Karpas-422 (cell line): ENCODE measurements around the gene HPSE2. TPM values are rescaled to one million over a fixed set of nuclear protein-coding genes. Genes with fewer than 3 reads are reported as not detected.

Experiments used
- DNase-seq: peaks from one replicate; pipeline ENCODE4 v3.0.0-alpha.2; 2015
- H2AFZ ChIP-seq: fragments of 200-600 bp; sonication (generic); 2 replicates; pipeline ENCODE4 v1.6.1; 2014; ENCODE audit warnings: antibody characterized with exemption, low read length, mixed read lengths
- H3K27ac ChIP-seq: fragments of 200-600 bp; sonication (generic); 2 replicates; pipeline ENCODE4 v1.5.1; 2014; ENCODE audit warnings: mild to moderate bottlenecking, low read length, moderate library complexity
- H3K27me3 ChIP-seq: fragments of 200-600 bp; sonication (generic); 2 replicates; pipeline ENCODE4 v1.6.1; 2014; ENCODE audit warnings: low read length, mixed read lengths
- H3K36me3 ChIP-seq: fragments of 200-600 bp; sonication (generic); 2 replicates; pipeline ENCODE4 v1.6.1; 2014; ENCODE audit warnings: low read length, mixed read lengths; ENCODE audit not compliant: insufficient read depth
- H3K4me1 ChIP-seq: fragments of 200-600 bp; sonication (generic); 2 replicates; pipeline ENCODE4 v1.6.1; 2014; ENCODE audit warnings: mild to moderate bottlenecking, low read length, mixed read lengths
- H3K4me2 ChIP-seq: fragments of 200-600 bp; sonication (generic); 2 replicates; pipeline ENCODE4 v1.6.1; 2014; ENCODE audit warnings: low read length, low read depth, mild to moderate bottlenecking; ENCODE audit not compliant: poor library complexity, severe bottlenecking
- H3K4me3 ChIP-seq: fragments of 200-600 bp; sonication (generic); 2 replicates; pipeline ENCODE4 v1.5.1; 2014; ENCODE audit warnings: mild to moderate bottlenecking, antibody characterized with exemption, low read length, mixed read lengths
- H3K79me2 ChIP-seq: fragments of 200-600 bp; sonication (generic); 2 replicates; pipeline ENCODE4 v1.6.1; 2014; ENCODE audit warnings: mild to moderate bottlenecking, low read length, mixed read lengths
- H3K9ac ChIP-seq: fragments of 200-600 bp; sonication (generic); 2 replicates; pipeline ENCODE4 v1.6.0; 2014; ENCODE audit warnings: low read length
- H3K9me2 ChIP-seq: fragments of 200-600 bp; sonication (generic), shearing (Covaris generic); replicated peaks from 2 replicates; pipeline ENCODE4 v1.6.0; 2014; ENCODE audit warnings: mild to moderate bottlenecking, low read length, moderate library complexity; ENCODE audit not compliant: insufficient read depth
- H3K9me3 ChIP-seq: fragments of 300-700, 200-600 bp; sonication (generic); 2 replicates; pipeline ENCODE4 v1.6.1; 2014; ENCODE audit warnings: low read length, mixed read lengths
- H4K20me1 ChIP-seq: fragments of 200-600 bp; sonication (generic); 2 replicates; pipeline ENCODE4 v1.6.1; 2014; ENCODE audit warnings: mild to moderate bottlenecking, antibody characterized with exemption, low read length, low read depth; ENCODE audit not compliant: insufficient read depth
- total RNA-seq: library from RNA; depleted of rRNA; stranded (reverse); fragments of >200 nt; shearing (Covaris generic); gene quantifications from 2 replicates; pipeline ENCODE4 v1.2.3, GENCODE V29; 2014; ENCODE audit warnings: low replicate concordance

Gene HPSE2
- total RNA-seq, 1 experiment from 2014 or later: not detected

DNA sequence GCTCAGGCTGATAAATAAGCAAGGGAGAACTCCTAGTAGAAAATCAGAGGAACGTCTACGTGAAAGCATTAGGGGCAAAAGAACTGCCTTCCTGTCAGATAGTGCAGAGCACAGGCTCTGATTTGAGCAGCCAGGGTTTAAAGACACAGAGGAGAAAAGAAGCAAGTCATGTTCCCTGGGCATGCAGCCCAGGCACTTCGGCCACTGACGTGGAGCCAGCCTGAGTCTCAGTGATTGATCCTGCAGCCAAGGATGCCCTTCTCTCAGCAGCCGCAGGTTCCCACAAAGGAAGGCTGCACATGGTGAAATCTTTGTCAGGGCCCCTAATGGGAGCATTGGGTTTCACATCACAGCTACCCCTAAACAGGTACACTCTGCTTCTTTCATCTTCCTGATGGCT is 627.2 kb downstream of the HPSE2 start:
- Histone ChIP-seq H3K36me3 (no peaks in the 10 kb centered on the region), H3K9ac (no peak overlapping the region), H2AFZ (no peak overlapping the region), H3K79me2 (no peaks in the 10 kb centered on the region), H3K4me2 (no peak overlapping the region), H3K4me3 (no peak overlapping the region), H3K4me1 (no peaks in the 10 kb centered on the region), H3K27me3 (no peaks in the 10 kb centered on the region), H3K9me3 (no peaks in the 10 kb centered on the region), H3K9me2 (no peaks in the 10 kb centered on the region), H3K27ac (no peak overlapping the region), H4K20me1 (no peaks in the 10 kb centered on the region)
- DNase-seq: no peak

DNA sequence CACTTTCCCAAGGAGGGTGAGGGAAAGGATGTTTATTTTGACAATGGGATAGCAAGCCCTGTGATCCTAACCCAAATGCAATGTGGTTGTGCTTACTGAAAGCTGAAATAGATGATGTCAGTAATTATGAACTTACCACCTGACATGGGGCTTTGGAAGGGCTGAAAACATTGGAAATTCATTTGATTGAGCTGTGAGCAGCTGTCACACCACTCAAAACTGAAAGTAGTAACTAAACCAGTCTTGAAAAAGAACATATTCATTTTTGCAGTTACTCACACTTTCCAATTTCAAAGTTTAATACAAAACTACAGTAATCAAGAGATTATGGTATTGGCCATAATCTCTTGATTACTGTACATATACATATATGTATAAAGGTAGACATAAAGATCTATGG is 633.4 kb downstream of the HPSE2 start:
- Histone ChIP-seq H3K9me3 (no peaks in the 10 kb centered on the region), H3K4me3 (no peak overlapping the region), H2AFZ (no peak overlapping the region), H3K36me3 (no peaks in the 10 kb centered on the region), H3K27me3 (no peaks in the 10 kb centered on the region), H3K9me2 (no peaks in the 10 kb centered on the region), H4K20me1 (no peaks in the 10 kb centered on the region), H3K79me2 (no peaks in the 10 kb centered on the region), H3K4me2 (no peak overlapping the region), H3K9ac (no peak overlapping the region), H3K27ac (no peak overlapping the region), H3K4me1 (no peaks in the 10 kb centered on the region)
- DNase-seq: no peak

DNA sequence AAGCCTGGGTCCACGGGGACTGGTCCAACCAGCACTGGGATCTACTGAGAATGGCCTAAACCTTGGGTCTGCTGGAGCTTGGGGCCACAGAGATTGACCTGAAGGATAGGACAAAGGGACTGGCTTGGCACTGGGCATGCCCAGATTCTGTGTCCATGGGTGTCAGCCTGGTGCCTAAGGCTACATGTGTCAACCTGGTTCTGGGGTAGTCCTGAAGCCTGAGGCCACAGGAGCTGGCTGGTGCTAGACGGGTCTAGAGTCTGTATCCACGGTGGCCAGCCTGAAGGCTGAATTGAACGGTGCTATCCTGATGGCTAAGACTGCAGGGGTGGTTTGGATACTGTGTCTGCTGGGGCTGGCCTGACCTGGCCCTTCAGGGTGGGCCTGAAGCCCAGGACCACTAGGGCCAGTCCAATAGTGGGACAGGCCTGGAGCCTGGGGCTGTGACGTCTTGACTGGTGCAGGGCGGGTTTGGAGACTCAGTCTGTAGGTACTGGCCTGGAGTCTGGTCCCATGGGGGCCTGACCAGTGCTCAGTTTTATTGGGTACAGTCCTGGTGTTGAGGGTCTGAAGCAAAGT is 636.5 kb downstream of the HPSE2 start:
- Histone ChIP-seq H3K36me3 (no peaks in the 10 kb centered on the region), H2AFZ (no peak overlapping the region), H3K9me2 (no peaks in the 10 kb centered on the region), H3K27ac (no peak overlapping the region), H3K4me3 (no peak overlapping the region), H3K27me3 (no peaks in the 10 kb centered on the region), H3K9me3 (no peaks in the 10 kb centered on the region), H3K79me2 (no peaks in the 10 kb centered on the region), H3K4me1 (no peaks in the 10 kb centered on the region), H3K4me2 (no peak overlapping the region), H4K20me1 (no peaks in the 10 kb centered on the region), H3K9ac (no peak overlapping the region)
- DNase-seq: no peak

DNA sequence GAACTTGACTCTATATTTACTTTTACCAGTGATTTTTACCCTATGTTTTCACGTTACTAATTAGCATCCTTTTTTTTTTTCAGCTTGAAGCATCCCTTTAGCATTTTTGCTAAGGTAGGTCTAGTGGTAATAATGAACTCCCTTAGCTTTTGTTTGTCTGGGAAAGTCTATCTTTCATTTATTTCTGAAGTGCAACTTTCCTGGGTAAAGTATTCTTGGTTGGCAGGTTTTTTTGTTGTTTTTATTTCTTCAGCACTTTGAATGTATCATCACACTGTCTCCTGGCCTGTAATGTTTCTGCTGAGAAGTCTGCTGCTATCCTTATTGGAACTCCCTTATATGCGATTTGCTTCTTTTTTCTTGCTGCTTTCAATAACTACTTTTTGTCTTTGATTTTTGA is 639.2 kb downstream of the HPSE2 start:
- Histone ChIP-seq H3K79me2 (no peaks in the 10 kb centered on the region), H3K4me3 (no peak overlapping the region), H3K4me1 (no peaks in the 10 kb centered on the region), H3K27me3 (no peaks in the 10 kb centered on the region), H3K36me3 (no peaks in the 10 kb centered on the region), H4K20me1 (no peaks in the 10 kb centered on the region), H3K27ac (no peak overlapping the region), H3K9me2 (no peaks in the 10 kb centered on the region), H3K9ac (no peak overlapping the region), H3K4me2 (no peak overlapping the region), H3K9me3 (no peaks in the 10 kb centered on the region), H2AFZ (no peak overlapping the region)
- DNase-seq: no peak

DNA sequence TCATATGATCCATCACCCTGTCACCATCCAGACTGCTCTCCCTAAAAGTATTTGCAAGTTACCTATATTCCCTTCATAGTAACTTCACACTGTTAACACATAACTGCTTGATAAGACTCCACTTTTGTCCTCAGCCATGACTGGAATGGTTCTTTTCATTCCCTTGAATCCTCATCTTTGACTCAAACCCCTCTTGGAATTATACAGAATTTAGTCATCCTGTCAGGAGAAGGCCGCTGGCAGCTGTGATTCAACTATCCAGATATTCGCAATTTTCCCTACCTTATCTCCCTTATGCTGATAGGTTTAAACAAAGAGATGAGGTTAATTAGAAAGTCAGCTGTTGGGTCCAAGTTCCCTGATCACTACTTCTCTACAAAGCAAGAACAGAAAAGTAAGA is 646.0 kb downstream of the HPSE2 start:
- H3K9ac ChIP-seq: no peak overlapping the region
- H3K4me3 ChIP-seq: no peak overlapping the region
- no peaks in the 10 kb centered on the region for H3K4me1 ChIP-seq
- no peak overlapping the region for H3K27ac ChIP-seq
- no peaks in the 10 kb centered on the region for H4K20me1 ChIP-seq
- no peaks in the 10 kb centered on the region for H3K9me2 ChIP-seq
- DNase-seq: no peak
- no peaks in the 10 kb centered on the region for H3K27me3 ChIP-seq
- H3K9me3 ChIP-seq: no peaks in the 10 kb centered on the region
- no peaks in the 10 kb centered on the region for H3K79me2 ChIP-seq
- no peaks in the 10 kb centered on the region for H3K36me3 ChIP-seq
- H2AFZ ChIP-seq: no peak overlapping the region
- H3K4me2 ChIP-seq: no peak overlapping the region

DNA sequence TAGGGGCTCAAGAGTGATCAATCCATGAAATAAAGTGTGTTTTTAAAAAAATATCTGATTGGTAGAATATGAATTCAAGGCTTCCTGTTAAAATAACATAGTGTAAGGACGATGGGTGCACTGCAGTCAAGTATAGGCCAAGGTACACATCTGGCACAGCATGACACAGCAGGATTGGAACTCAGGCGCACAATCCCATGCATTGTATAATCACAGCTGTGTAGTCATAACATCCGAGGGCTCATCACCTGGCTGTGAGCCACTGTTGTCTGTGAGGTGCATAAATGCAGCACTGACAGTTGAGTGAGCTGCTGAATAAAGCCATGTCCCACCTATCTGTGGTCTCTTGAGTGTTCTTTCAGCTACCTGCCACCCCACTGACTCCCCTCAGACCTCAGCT is 646.6 kb downstream of the HPSE2 start:
- no peak overlapping the region for H2AFZ ChIP-seq
- no peaks in the 10 kb centered on the region for H4K20me1 ChIP-seq
- no peaks in the 10 kb centered on the region for H3K36me3 ChIP-seq
- no peaks in the 10 kb centered on the region for H3K9me3 ChIP-seq
- DNase-seq: no peak
- H3K27ac ChIP-seq: no peak overlapping the region
- H3K79me2 ChIP-seq: no peaks in the 10 kb centered on the region
- H3K27me3 ChIP-seq: no peaks in the 10 kb centered on the region
- H3K4me1 ChIP-seq: no peaks in the 10 kb centered on the region
- H3K9me2 ChIP-seq: no peaks in the 10 kb centered on the region
- no peak overlapping the region for H3K4me2 ChIP-seq
- no peak overlapping the region for H3K4me3 ChIP-seq
- no peak overlapping the region for H3K9ac ChIP-seq

DNA sequence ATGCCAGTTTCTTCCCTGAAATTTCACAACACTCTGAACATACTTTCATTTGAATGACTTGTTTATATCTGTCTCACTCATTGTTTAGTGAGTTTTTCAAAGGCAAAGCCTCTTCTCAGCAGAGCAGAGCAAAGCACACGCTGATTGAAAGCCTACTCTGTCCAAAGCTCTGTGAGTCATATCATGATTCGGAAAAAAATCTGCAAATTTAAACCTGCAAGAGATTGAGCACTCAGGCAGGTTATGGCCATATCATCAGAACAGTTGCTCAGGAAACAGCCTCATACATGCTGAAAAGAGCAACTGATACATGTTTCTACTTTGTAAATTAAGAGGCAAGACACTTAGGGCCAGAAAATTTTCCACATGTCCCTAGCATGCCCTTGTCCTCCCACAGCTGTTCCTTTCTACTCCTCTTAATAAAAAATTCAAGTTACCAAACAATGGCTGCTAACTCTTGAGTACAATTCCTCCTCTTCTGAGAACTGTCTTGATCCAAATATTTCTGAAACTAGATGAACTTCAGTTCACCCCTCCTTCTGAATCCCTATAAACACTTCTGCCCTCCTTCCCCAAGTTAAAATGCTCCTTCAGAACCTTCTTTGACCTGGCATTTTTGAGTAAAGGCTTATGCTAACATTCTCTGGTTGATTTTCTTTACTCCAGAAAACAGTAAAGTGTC is 648.4 kb downstream of the HPSE2 start:
- H3K4me2 ChIP-seq: no peak overlapping the region
- no peak overlapping the region for H2AFZ ChIP-seq
- no peaks in the 10 kb centered on the region for H3K79me2 ChIP-seq
- no peaks in the 10 kb centered on the region for H3K9me2 ChIP-seq
- H3K9me3 ChIP-seq: no peaks in the 10 kb centered on the region
- H3K36me3 ChIP-seq: no peaks in the 10 kb centered on the region
- no peaks in the 10 kb centered on the region for H3K27me3 ChIP-seq
- no peak overlapping the region for H3K27ac ChIP-seq
- no peaks in the 10 kb centered on the region for H4K20me1 ChIP-seq
- no peak for DNase-seq
- H3K4me3 ChIP-seq: no peak overlapping the region
- H3K4me1 ChIP-seq: no peaks in the 10 kb centered on the region
- H3K9ac ChIP-seq: no peak overlapping the region

DNA sequence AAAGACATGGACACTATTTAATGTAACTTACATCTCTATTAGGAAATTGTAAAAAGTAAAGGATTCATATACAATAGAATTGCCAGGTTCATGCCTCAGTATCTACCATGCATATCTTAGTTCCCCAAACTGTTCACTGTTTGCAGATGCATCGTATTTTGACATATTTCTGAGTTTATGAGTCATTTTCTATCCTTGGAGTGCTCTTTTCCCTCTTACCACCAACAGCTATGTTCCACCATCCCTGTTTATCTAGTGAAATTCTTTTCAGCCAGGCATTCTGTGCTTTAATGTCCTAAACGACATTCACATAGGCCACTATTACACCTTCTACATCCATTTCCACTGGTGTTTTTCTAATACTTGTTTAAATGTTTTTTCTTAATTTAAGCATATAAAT is 649.6 kb downstream of the HPSE2 start:
- no peak overlapping the region for H3K4me2 ChIP-seq
- no peak for DNase-seq
- H3K27me3 ChIP-seq: no peaks in the 10 kb centered on the region
- no peak overlapping the region for H3K27ac ChIP-seq
- H3K9ac ChIP-seq: no peak overlapping the region
- H2AFZ ChIP-seq: no peak overlapping the region
- H4K20me1 ChIP-seq: no peaks in the 10 kb centered on the region
- no peaks in the 10 kb centered on the region for H3K36me3 ChIP-seq
- H3K9me3 ChIP-seq: no peaks in the 10 kb centered on the region
- H3K79me2 ChIP-seq: no peaks in the 10 kb centered on the region
- H3K4me1 ChIP-seq: no peaks in the 10 kb centered on the region
- no peaks in the 10 kb centered on the region for H3K9me2 ChIP-seq
- H3K4me3 ChIP-seq: no peak overlapping the region
